ENCODE measurements around the gene ZNF407.

ZNF407 gene

GRCh38 chr18:75060185-75060584 lies 462.5 kb downstream of the ZNF407 start:
- Histone ChIP-seq H3K27ac (ENCODE audit: extremely low read depth, low read depth, low read length) (no peak overlapping the region), H3K9me3 (ENCODE audit: control insufficient read depth, insufficient read depth, low read depth, low read length) (no peaks in the 10 kb centered on the region), H3K36me3 (ENCODE audit: control insufficient read depth in 2 of 2, insufficient read depth in 1 of 2, low read length in 2 of 2) (no peaks in the 10 kb centered on the region), H3K4me3 (ENCODE audit: low read depth, low read length) (no peak overlapping the region), H3K4me1 (ENCODE audit: control insufficient read depth, insufficient read depth, low read length) (no peaks in the 10 kb centered on the region)
- ChIA-PET POLR2A (interaction anchor here (0.6 kb wide), 1 partner anchor 89 kb away, joined by 4 read pairs; no protein-coding TSS in a partner anchor), CTCF (interaction anchor here (0.7 kb wide), 1 partner anchor 10 kb away, joined by 3 read pairs; no protein-coding TSS in a partner anchor)
- TF ChIP-seq ZNF248 (tag by site-specific recombination; IDR thresholded peaks at IDR 0.05): no peak
- TF ChIP-seq AEBP2 (tag by site-specific recombination; IDR thresholded peaks at IDR 0.05; ENCODE audit: borderline replicate concordance): no peak
- TF ChIP-seq ZNF521 (tag by site-specific recombination; IDR thresholded peaks at IDR 0.05): no peak
- no peak for TF ChIP-seq ZNF639 (tag by site-specific recombination; IDR thresholded peaks at IDR 0.05)
- TF ChIP-seq ZSCAN16 (tag by site-specific recombination; IDR thresholded peaks at IDR 0.05): no peak
- no peak for TF ChIP-seq ZNF660 (tag by site-specific recombination; IDR thresholded peaks at IDR 0.05)
- no peak for TF ChIP-seq PBX3 (CRISPR knock-in tag; IDR thresholded peaks at IDR 0.05)

- Histone ChIP-seq H3K4me1 (ENCODE audit: control insufficient read depth, insufficient read depth, low read length) (no peaks in the 10 kb centered on the region), H3K4me3 (ENCODE audit: low read depth, low read length) (no peak overlapping the region), H3K27ac (ENCODE audit: extremely low read depth, low read depth, low read length) (no peak overlapping the region), H3K36me3 (ENCODE audit: control insufficient read depth in 2 of 2, insufficient read depth in 1 of 2, low read length in 2 of 2) (no peaks in the 10 kb centered on the region), H3K9me3 (ENCODE audit: control insufficient read depth, insufficient read depth, low read depth, low read length) (no peaks in the 10 kb centered on the region)
- CTCF ChIA-PET: no interaction called here
- POLR2A ChIA-PET: no interaction called here
- no peak for TF ChIP-seq ZNF571 (tag by site-specific recombination; IDR thresholded peaks at IDR 0.05)
- no peak for TF ChIP-seq ZNF626 (tag by site-specific recombination; IDR thresholded peaks at IDR 0.05)
- no peak for TF ChIP-seq ZNF26 (tag by site-specific recombination; IDR thresholded peaks at IDR 0.05)
- no peak for TF ChIP-seq ZBTB21 (tag by site-specific recombination; IDR thresholded peaks at IDR 0.05)
- no peak for TF ChIP-seq BCL11B (tag by site-specific recombination; IDR thresholded peaks at IDR 0.05; ENCODE audit: low read depth)
- no peak for TF ChIP-seq ZNF10 (tag by site-specific recombination; IDR thresholded peaks at IDR 0.05)
- TF ChIP-seq ZNF350 (tag by site-specific recombination; IDR thresholded peaks at IDR 0.05): no peak
- no peak for TF ChIP-seq ZNF645 (tag by site-specific recombination; IDR thresholded peaks at IDR 0.05)
- TF ChIP-seq ZNF341 (tag by site-specific recombination; IDR thresholded peaks at IDR 0.05; ENCODE audit: low read depth): no peak
- no peak for TF ChIP-seq ZBTB49 (tag by site-specific recombination; IDR thresholded peaks at IDR 0.05; ENCODE audit: low read depth)
- TF ChIP-seq ZNF175 (tag by site-specific recombination; IDR thresholded peaks at IDR 0.05): no peak
- TF ChIP-seq ZNF449 (tag by site-specific recombination; IDR thresholded peaks at IDR 0.05): no peak
- TF ChIP-seq OSR2 (tag by site-specific recombination; IDR thresholded peaks at IDR 0.05): no peak
- TF ChIP-seq ZNF174 (tag by site-specific recombination; IDR thresholded peaks at IDR 0.05): no peak
- no peak for TF ChIP-seq ELK4 (IDR thresholded peaks at IDR 0.05; ENCODE audit: borderline replicate concordance, low read depth, low read length)
- no peak for TF ChIP-seq ZNF404 (tag by site-specific recombination; IDR thresholded peaks at IDR 0.05)
These were observed 464.7 kb downstream of the ZNF407 start for GRCh38 chr18:75062297-75062886.

All from HEK293 (cell line).